ENCODE measurements around the gene MAPT. TPM values are rescaled to one million over a fixed set of nuclear protein-coding genes. Genes with fewer than 3 reads are reported as not detected.

Gene MAPT
- total RNA-seq, 2 experiments from 2014 or later: 1.5 to 1.8 TPM

- intact Hi-C loops (cut with micrococcal nuclease): no loop called here
- DNase-seq: no peak
- no peaks in the 10 kb centered on the region for H3K4me1 Mint-ChIP-seq (ENCODE audit: low read depth)
- no peaks in the 10 kb centered on the region for H3K9me3 Mint-ChIP-seq
- H3K27me3 Mint-ChIP-seq: peaks cover 1% of the 10 kb centered on the region
- H3K27ac Mint-ChIP-seq: no peak overlapping the region
- H3K4me3 Mint-ChIP-seq: no peak overlapping the region
- H3K36me3 Mint-ChIP-seq: no peaks in the 10 kb centered on the region
- ChIA-PET CTCF (no interaction called here), POLR2A (no interaction called here)
Observed at GRCh38 chr17:45961206-45961605, 66.9 kb downstream of the MAPT start.

- Mint-ChIP-seq H3K9me3 (no peaks in the 10 kb centered on the region), H3K4me3 (no peak overlapping the region), H3K4me1 (ENCODE audit: low read depth) (no peaks in the 10 kb centered on the region), H3K27ac (no peak overlapping the region), H3K27me3 (peaks cover 1% of the 10 kb centered on the region), H3K36me3 (no peaks in the 10 kb centered on the region)
- no peak for DNase-seq
- ChIA-PET CTCF (interaction anchor here (0.8 kb wide), 1 partner anchor 13 kb away, joined by 3 read pairs; no protein-coding TSS in a partner anchor), POLR2A (no interaction called here)
- intact Hi-C loops (cut with micrococcal nuclease): no loop called here
Observed at GRCh38 chr17:45962221-45962972, 68.0 kb downstream of the MAPT start.

GRCh38 chr17:45963283-45963682 is 68.9 kb downstream of the MAPT start:
- POLR2A ChIA-PET: no interaction called here
- H3K4me1 Mint-ChIP-seq (ENCODE audit: low read depth): no peaks in the 10 kb centered on the region
- intact Hi-C loops (cut with micrococcal nuclease): no loop called here
- H3K9me3 Mint-ChIP-seq: no peaks in the 10 kb centered on the region
- H3K36me3 Mint-ChIP-seq: no peaks in the 10 kb centered on the region
- peaks cover 7% of the 10 kb centered on the region for H3K27me3 Mint-ChIP-seq
- CTCF ChIA-PET: interaction anchor here (0.8 kb wide), 1 partner anchor 14 kb away, joined by 3 read pairs; no protein-coding TSS in a partner anchor
- H3K4me3 Mint-ChIP-seq: no peak overlapping the region
- H3K27ac Mint-ChIP-seq: no peak overlapping the region
- no peak for DNase-seq

- ChIA-PET CTCF (no interaction called here), POLR2A (no interaction called here)
- H3K4me3 Mint-ChIP-seq: no peak overlapping the region
- H3K4me1 Mint-ChIP-seq (ENCODE audit: low read depth): no peaks in the 10 kb centered on the region
- no peaks in the 10 kb centered on the region for H3K36me3 Mint-ChIP-seq
- no peaks in the 10 kb centered on the region for H3K9me3 Mint-ChIP-seq
- intact Hi-C loops (cut with micrococcal nuclease): no loop called here
- peaks cover 7% of the 10 kb centered on the region for H3K27me3 Mint-ChIP-seq
- no peak overlapping the region for H3K27ac Mint-ChIP-seq
- no peak for DNase-seq
Observed at GRCh38 chr17:45963889-45964288, 69.5 kb downstream of the MAPT start.

- intact Hi-C loops (cut with micrococcal nuclease): no loop called here
- Mint-ChIP-seq H3K4me1 (ENCODE audit: low read depth) (no peaks in the 10 kb centered on the region), H3K9me3 (no peaks in the 10 kb centered on the region), H3K36me3 (no peaks in the 10 kb centered on the region), H3K4me3 (no peak overlapping the region), H3K27me3 (peaks cover 8% of the 10 kb centered on the region), H3K27ac (no peak overlapping the region)
- ChIA-PET POLR2A (no interaction called here), CTCF (no interaction called here)
- DNase-seq: no peak
Observed at GRCh38 chr17:45964634-45965033, 70.3 kb downstream of the MAPT start.

GRCh38 chr17:45965812-45966211 is 71.5 kb downstream of the MAPT start:
- Mint-ChIP-seq H3K36me3 (no peaks in the 10 kb centered on the region), H3K9me3 (no peaks in the 10 kb centered on the region), H3K4me1 (ENCODE audit: low read depth) (no peaks in the 10 kb centered on the region), H3K27ac (no peak overlapping the region), H3K27me3 (peaks cover 12% of the 10 kb centered on the region), H3K4me3 (no peak overlapping the region)
- intact Hi-C loops (cut with micrococcal nuclease): no loop called here
- POLR2A ChIA-PET: no interaction called here
- CTCF ChIA-PET: no interaction called here
- DNase-seq: no peak

GRCh38 chr17:45966606-45967280 is 72.4 kb downstream of the MAPT start:
- intact Hi-C loops (cut with micrococcal nuclease): no loop called here
- Mint-ChIP-seq H3K27me3 (peaks cover 12% of the 10 kb centered on the region), H3K27ac (no peak overlapping the region), H3K9me3 (no peaks in the 10 kb centered on the region), H3K4me3 (no peak overlapping the region), H3K36me3 (no peaks in the 10 kb centered on the region), H3K4me1 (ENCODE audit: low read depth) (no peaks in the 10 kb centered on the region)
- no peak for DNase-seq
- POLR2A ChIA-PET: no interaction called here
- CTCF ChIA-PET: interaction anchor here (1.4 kb wide), 1 partner anchor 17 kb away, joined by 6 read pairs; no protein-coding TSS in a partner anchor

- H3K4me1 Mint-ChIP-seq (ENCODE audit: low read depth): no peaks in the 10 kb centered on the region
- CTCF ChIA-PET: interaction anchor here (1.4 kb wide), 1 partner anchor 18 kb away, joined by 6 read pairs; no protein-coding TSS in a partner anchor
- H3K4me3 Mint-ChIP-seq: no peak overlapping the region
- H3K27me3 Mint-ChIP-seq: peaks cover 12% of the 10 kb centered on the region
- peaks cover 2% of the 10 kb centered on the region for H3K9me3 Mint-ChIP-seq
- no peaks in the 10 kb centered on the region for H3K36me3 Mint-ChIP-seq
- POLR2A ChIA-PET: no interaction called here
- no peak overlapping the region for H3K27ac Mint-ChIP-seq
- no peak for DNase-seq
- intact Hi-C loops (cut with micrococcal nuclease): no loop called here
Observed at GRCh38 chr17:45967378-45967777, 73.0 kb downstream of the MAPT start.

- Mint-ChIP-seq H3K27me3 (peaks cover 14% of the 10 kb centered on the region), H3K27ac (no peak overlapping the region), H3K4me1 (ENCODE audit: low read depth) (no peaks in the 10 kb centered on the region), H3K9me3 (peaks cover 4% of the 10 kb centered on the region), H3K36me3 (no peaks in the 10 kb centered on the region), H3K4me3 (no peak overlapping the region)
- no peak for DNase-seq
- POLR2A ChIA-PET: no interaction called here
- intact Hi-C loops (cut with micrococcal nuclease): no loop called here
- CTCF ChIA-PET: no interaction called here
Observed at GRCh38 chr17:45968732-45969131, 74.4 kb downstream of the MAPT start.

- Mint-ChIP-seq H3K27me3 (peaks cover 14% of the 10 kb centered on the region), H3K36me3 (no peaks in the 10 kb centered on the region), H3K9me3 (peaks cover 4% of the 10 kb centered on the region), H3K27ac (no peak overlapping the region), H3K4me1 (ENCODE audit: low read depth) (no peaks in the 10 kb centered on the region), H3K4me3 (no peak overlapping the region)
- DNase-seq: no peak
- ChIA-PET CTCF (no interaction called here), POLR2A (no interaction called here)
- intact Hi-C loops (cut with micrococcal nuclease): no loop called here
Observed at GRCh38 chr17:45969726-45970125, 75.4 kb downstream of the MAPT start.

- Mint-ChIP-seq H3K36me3 (no peaks in the 10 kb centered on the region), H3K27ac (no peak overlapping the region), H3K4me3 (no peak overlapping the region), H3K4me1 (ENCODE audit: low read depth) (no peaks in the 10 kb centered on the region), H3K27me3 (peaks cover 13% of the 10 kb centered on the region), H3K9me3 (peaks cover 4% of the 10 kb centered on the region)
- intact Hi-C loops (cut with micrococcal nuclease): no loop called here
- POLR2A ChIA-PET: no interaction called here
- CTCF ChIA-PET: interaction anchor here (0.9 kb wide), 1 partner anchor 59 kb away, joined by 3 read pairs; no protein-coding TSS in a partner anchor
- DNase-seq: no peak
Observed at GRCh38 chr17:45970659-45971058, 76.3 kb downstream of the MAPT start.

GRCh38 chr17:45971698-45972141 is 77.4 kb downstream of the MAPT start:
- H3K4me1 Mint-ChIP-seq (ENCODE audit: low read depth): no peaks in the 10 kb centered on the region
- peaks cover 12% of the 10 kb centered on the region for H3K27me3 Mint-ChIP-seq
- H3K9me3 Mint-ChIP-seq: peaks cover 4% of the 10 kb centered on the region
- ChIA-PET POLR2A (no interaction called here), CTCF (no interaction called here)
- H3K36me3 Mint-ChIP-seq: no peaks in the 10 kb centered on the region
- intact Hi-C loops (cut with micrococcal nuclease): no loop called here
- H3K4me3 Mint-ChIP-seq: no peak overlapping the region
- no peak for DNase-seq
- no peak overlapping the region for H3K27ac Mint-ChIP-seq

- H3K36me3 Mint-ChIP-seq: no peaks in the 10 kb centered on the region
- ChIA-PET POLR2A (no interaction called here), CTCF (interaction anchor here (0.6 kb wide), 1 partner anchor 141 kb away, joined by 3 read pairs; no protein-coding TSS in a partner anchor)
- DNase-seq: no peak
- intact Hi-C loops (cut with micrococcal nuclease): no loop called here
- peaks cover 11% of the 10 kb centered on the region for H3K27me3 Mint-ChIP-seq
- H3K9me3 Mint-ChIP-seq: peaks cover 4% of the 10 kb centered on the region
- H3K27ac Mint-ChIP-seq: no peak overlapping the region
- no peaks in the 10 kb centered on the region for H3K4me1 Mint-ChIP-seq (ENCODE audit: low read depth)
- no peak overlapping the region for H3K4me3 Mint-ChIP-seq
Observed at GRCh38 chr17:45972531-45972930, 78.2 kb downstream of the MAPT start.

All from activated CD4-positive, alpha-beta memory T cell treated with anti-CD3 and anti-CD28 coated beads for 36 hours (primary cell).